Adipose tissue (tissue), 3 donors: Measurements from ENCODE around the gene MIEF2. TPM values are rescaled to one million over a fixed set of nuclear protein-coding genes. Genes with fewer than 3 reads are reported as not detected.
A peak's percentile ranks its signal among the peaks of the same experiment; 100 is the strongest.
"Not testable (repeated sequence)": the region's sequence is repeated elsewhere in the genome, so short reads cannot be mapped to it uniquely, and the experiment has no call there.

Experiments
- H3K27ac ChIP-seq: one replicate; pipeline ENCODE4 v1.5.1; 2013; ENCODE audit warnings: low read depth, low read length
- WGBS, 3 donors: extraction: QIAGEN DNeasy Blood & Tissue Kit; methylation state at CpG; one replicate each; pipeline ENCODE4 v1.1.7; 2013; 5-methylcytosine and 5-hydroxymethylcytosine counted together
- polyA plus RNA-seq, 3 donors: library from polyadenylated mRNA; stranded (reverse); fragments of 200-250 nt; gene quantifications; one replicate each; pipeline ENCODE4 v1.2.3, GENCODE V29; 2013
- donor health status: healthy with polysubstance abuse.
- donor health status: Bipolar disorder and iron deficiency.
- donor health status: healthy.

The MIEF2 gene, protein sequence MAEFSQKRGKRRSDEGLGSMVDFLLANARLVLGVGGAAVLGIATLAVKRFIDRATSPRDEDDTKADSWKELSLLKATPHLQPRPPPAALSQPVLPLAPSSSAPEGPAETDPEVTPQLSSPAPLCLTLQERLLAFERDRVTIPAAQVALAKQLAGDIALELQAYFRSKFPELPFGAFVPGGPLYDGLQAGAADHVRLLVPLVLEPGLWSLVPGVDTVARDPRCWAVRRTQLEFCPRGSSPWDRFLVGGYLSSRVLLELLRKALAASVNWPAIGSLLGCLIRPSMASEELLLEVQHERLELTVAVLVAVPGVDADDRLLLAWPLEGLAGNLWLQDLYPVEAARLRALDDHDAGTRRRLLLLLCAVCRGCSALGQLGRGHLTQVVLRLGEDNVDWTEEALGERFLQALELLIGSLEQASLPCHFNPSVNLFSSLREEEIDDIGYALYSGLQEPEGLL
- 1 to 10 TPM; 2.2 to 8.5 (median 3.0) TPM for polyA plus RNA-seq

DNA sequence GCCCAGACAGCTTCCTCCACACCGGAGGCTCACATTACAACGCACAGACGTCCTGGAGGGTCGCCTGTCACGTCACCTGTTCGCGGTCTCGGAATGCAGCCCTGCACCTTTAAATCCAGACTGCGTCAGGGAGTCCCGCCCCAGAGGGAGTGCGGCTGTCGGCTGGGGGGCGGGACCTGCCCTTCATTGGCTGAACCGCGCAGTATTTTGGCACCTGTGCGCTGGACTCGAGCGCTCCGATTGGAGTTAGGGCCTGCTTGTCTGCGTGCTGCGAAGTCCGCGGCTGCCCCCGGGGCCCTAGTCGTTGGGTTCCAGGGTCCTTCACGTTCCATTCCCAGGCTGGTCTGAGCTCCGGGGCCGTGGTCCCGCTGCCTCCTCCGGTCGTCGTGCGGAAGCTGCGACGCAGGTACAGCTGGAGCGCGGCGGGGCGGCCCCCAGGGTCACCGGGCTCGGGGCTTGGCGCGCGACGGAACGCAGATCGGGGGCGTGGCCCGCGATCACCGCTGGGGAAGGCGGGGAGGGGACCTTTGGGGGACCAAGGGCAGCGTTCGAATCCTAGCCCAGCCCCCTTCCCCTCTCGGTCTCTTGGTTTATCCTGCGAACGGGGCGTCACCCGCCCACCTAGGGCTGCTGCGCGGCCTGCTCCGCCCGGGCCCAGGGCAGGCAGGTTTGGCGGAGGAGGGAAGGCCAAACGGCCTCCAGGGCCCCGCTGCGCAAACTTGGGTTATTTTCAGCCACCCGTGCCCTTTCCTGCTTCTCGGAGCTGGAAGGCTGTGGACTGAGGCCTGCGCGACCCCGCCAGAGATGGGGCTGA, at the start of gene MIEF2:
TSS of gene MIEF2 (plus strand) at position 331 of the 814 bp plus-strand sequence. CDS start 2,059 bp downstream, outside the sequence.
- 0 to 1% (median 1%) methylated on average over 69 to 72 of the region's 72 CpGs for WGBS, 3 donors
- H3K27ac ChIP-seq: no peak within 1 kb of the TSS

DNA sequence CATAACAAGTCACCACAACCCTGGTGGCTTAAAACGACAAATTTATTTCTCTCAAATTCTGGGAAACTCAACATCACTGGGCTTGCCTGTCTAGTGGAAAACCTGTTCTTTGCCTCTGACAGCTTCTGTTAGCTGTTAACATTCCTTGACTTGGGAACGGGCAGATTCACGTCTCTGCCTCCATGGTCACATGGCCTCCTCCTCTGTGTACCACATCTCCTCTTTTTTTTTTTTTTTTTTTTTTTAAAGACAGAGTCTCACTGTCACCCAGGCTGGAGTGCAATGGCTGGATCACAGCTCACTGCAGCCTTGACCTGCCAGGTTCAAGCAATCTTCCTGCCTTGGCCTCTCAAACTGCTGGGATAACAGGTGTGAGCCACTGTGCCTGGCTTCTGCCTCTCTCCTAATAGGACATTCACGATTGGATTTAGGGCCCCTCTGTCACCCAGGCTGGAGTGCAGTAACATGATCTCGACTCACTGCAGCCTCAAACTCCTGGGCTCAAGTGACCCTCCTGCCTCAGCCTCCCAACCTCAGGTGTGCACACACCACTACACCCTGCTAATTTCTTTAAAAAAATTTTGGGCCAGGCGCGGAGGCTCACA, 46.7 kb upstream of the MIEF2 start:
- no peak overlapping the region for H3K27ac ChIP-seq
- 71 to 79% (median 77%) methylated on average over 7 of the region's 7 CpGs for WGBS, 3 donors

DNA sequence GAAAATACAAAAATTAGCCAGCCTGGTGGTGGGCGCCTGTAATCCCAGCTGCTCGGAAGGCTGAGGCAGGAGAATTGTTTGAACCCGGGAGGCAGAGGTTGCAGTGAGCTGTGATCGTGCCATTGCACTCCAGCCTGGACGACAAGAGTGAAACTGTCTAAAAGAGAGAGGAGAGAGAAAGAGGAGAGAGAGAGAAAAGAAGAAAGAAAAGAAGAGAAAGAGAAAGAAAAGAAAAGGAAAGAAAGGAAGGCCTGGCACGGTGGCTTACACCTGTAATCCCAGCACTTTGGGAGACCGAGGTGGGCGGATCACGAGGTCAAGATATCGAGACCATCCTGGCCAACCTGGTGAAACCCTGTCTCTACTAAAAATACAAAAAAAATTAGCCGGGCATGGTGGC, 43.6 kb upstream of the MIEF2 start:
- not testable (repeated sequence) for H3K27ac ChIP-seq
- 79 to 89% (median 85%) methylated on average over 11 of the region's 11 CpGs for WGBS, 3 donors

DNA sequence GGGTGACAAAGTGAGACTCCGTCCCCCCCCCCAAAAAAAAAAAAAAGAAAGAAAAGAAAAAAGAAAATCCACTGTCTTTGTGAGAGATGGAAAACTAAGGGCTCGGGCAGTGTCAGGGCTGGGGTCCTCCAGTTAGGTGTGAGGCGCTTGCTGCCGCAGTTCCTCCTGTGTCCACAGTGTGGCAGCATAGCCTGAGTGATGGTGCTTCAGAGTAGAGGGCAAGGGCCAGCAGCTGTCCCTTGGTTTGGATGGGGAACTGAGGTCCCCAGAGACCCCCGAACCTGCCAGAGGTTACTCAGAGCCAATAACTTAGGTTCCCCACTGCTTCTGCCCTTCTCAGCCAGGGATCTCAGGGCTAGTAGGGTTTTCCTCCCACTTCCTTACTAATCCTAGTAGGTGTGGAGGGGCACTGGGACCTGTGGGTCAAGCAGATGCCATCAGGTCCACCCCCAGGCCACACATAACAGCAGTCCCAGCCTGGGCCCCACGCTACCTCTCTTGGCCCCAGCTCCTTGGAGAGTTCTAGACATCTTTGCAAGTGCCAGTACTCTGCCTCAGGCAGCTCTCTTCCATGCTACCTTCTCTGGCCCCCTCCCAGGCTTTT, 42.9 kb upstream of the MIEF2 start:
- 11 to 12% (median 12%) methylated on average over 5 to 6 of the region's 6 CpGs for WGBS, 3 donors

DNA sequence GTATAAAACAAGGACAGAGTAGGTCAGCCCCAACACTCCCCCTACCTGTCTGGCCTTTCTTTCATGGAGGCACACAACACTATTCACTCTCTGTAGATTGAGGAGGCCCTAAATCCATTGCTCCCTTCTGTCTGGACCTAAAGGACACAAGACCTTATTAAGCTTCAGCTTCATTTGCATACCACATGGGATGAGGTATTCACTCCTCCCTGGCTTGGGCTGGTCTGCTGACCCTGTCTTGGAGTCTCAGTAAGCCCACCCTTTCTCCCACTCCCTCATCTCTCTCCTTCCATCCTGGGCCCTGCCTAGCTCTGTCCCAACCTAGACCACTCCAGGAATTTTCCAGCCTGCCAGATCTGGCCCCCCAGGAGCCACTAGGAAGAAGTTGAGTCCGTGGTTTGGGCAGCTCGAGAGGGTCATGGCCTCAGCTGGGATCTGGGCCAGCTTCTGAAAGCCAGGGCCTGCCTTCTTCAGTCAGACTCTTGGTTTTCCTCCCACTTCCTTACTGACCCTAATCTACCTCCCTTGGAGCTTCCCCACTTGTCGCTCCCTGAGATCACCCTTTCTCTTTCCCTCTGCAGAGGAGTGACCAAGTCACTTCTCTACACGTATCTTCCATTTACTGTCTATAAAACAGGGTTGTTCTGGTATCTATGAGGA, 41.6 kb upstream of the MIEF2 start:
- H3K27ac ChIP-seq: no peak overlapping the region
- WGBS, 3 donors: 18 to 65% (median 30%) methylated on average over 4 of the region's 4 CpGs

More for the DNA sequence above, 42.9 kb upstream of the MIEF2 start:
- H3K27ac ChIP-seq: no peak overlapping the region

DNA sequence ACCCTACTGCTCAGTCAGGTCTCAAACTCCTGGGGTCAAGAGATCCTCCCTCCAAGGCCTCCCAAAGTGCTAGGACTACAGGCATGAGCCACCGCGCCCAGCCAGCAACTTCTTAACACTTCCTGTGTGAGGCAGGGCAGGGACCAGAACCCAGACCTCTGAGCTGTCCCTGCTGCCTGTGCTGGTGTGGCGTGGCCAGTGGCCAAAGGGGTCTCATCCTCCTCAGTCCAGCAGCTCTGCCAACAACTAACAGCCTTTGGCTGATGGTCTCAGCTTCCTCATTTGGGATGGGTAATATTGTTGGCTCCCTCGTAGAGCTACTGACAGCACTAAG, 36.4 kb upstream of the MIEF2 start:
- H3K27ac ChIP-seq: peak overlapping the region; percentile 8
- WGBS, 3 donors: 72 to 86% (median 72%) methylated on average over 4 of the region's 4 CpGs

DNA sequence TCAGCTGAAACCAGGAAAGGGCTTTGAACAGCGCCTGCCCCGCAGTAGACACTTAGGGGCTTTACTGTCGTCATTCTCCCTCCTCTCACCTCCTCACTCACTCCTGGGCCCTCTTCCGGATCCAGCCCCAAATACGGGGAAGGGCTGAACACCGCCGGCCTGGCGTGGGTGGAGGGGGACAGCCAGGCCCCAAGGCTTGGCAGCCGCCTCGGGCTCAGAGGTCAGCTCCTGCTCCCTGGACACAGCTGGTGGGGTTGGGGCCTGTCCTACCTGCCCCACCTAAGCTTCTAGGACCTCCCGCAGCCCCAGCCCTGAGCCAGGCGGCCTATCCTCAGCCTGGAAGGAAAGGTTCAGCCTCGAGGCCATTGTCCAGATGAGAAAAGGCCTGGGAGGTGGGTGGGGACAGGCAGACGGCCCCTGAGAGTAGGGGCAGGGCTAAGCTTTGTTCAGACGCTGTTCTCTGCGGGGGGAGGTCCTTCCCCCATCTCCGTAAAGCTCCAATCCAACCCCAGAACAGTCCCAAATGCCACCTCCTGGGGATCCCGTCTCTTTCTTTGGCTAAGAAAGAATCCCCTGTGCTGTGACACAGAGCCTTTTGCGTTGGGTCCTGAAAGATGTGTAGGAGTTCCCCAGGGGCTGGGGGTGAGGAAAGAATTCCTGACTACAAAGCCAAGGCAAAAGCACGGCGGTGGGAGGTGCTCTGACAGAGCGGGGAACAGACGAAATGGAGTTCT, 35.9 kb upstream of the MIEF2 start:
- peak overlapping the region; percentile 8 for H3K27ac ChIP-seq
- 42 to 55% (median 52%) methylated on average over 23 of the region's 23 CpGs for whole genome bisulfite sequencing, 3 donors

DNA sequence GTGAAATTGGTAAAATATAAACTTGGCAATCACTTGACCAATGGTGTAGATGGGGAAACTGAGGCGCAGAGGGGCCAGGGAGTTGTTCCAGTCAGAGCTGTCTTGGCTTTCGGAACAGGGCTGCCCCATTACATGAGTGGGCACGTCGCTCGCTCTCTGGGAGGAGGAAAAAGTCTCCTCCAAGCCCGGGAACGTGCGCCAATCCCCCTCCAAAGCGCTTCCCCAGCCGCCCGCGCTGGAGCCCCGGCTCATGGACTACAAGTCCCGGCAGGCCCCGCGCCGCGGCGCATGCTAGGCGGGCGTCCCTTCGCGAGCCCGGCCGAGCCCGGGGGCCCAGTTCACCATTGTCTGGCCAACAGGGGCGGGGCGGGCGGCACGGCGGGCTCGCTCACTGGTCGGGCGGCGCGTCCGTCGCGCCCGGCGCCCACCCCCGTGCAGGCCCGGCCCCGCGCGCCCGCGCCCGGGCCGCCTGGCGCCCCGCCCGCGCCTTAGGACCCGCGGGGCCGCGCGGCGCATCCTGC, 35.3 kb upstream of the MIEF2 start, which contains the start of gene LLGL1:
TSS of gene LLGL1 (plus strand) at position 515 of the 521 bp plus-strand sequence. CDS start 48 bp downstream, outside the sequence.
- 1% methylated on average over 56 to 60 of the region's 60 CpGs for WGBS, 3 donors
- no peak within 1 kb of the TSS for H3K27ac ChIP-seq

DNA sequence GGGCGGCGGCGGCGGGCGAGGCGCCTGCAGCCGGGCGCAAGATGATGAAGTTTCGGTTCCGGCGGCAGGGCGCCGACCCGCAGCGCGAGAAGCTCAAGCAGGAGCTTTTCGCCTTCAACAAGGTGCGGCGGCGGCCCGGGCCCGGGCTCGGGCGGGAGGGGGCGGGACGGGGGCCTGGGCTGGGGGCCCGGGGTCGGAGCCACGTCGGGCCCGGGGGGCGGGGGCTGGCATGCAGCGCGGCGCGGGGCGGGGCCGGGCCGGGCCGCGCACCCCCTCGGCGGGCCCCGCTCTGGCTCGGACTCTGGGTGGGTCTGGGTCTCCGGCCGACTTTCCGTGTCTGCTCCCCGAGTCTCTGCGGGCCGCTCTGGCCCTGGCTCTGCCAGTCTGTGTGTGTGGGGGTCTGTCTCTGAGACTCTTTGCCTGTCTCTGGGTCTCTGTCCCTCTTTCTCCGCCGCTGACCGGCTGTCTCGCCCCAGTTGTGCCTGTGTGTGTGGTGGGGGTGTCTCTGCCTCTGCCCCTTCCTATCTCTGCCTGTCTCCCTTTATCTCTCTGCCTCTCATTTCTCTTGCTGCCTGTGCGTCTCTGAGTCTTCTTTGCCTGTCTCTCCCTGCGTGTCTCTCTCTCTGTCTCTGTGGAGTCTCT, 34.7 kb upstream of the MIEF2 start:
- H3K27ac ChIP-seq: no peak overlapping the region
- WGBS, 3 donors: 0 to 2% (median 0%) methylated on average over 43 to 57 of the region's 57 CpGs

DNA sequence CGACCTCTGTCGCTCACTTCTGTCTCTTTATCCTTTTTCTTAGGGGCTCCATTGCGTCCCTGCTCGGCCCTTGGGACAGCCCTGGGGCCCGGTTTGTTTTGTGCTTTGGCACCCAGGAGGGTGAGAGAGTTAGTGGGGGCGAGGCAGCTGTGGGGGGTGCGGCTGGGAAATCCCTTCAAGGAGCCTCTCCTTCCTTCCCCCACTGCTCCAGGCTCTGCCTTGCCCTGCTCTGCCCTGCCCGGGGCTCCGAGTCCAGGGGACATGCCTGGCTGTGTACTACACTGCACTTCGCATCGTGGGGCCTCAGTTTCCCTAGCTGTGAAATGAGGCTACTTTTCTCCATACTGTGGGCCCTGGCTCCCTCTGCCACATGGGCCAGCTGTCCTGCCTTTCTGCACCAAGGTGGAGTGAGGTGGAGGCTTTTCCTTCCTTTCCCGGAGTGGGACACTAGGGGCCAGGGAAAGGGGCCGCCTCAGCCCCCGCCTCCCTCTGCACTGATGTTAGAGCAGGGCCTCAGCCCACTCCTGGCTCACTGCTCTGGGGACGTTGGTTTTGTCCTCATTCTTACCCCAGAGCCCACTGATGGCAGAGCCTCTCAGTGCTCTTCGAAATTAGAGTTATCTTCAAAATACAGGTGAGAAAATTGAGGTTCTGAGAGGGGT, 34.0 kb upstream of the MIEF2 start:
- no peak overlapping the region for H3K27ac ChIP-seq
- WGBS, 3 donors: 21 to 38% (median 28%) methylated on average over 16 of the region's 16 CpGs

DNA sequence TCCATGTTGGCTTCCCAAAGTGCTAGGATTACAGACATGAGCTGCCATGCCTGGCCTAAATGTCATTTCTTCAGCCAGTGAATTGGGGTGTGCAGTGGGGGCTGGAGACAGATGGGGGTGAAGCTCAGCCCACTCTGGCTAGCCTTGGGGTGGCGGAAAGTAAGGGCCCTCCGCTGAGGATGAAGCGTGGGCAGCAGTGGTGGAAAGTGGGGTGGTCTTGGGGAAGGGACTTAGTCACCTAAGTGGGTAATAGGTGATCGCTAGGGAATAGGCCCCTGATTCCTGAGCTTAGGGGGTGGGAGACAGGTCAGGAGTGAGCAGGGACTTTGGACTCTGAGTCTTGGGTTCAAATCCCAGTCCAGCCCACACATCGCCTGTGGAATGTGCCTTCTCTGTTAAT, 32.8 kb upstream of the MIEF2 start:
- H3K27ac ChIP-seq: no peak overlapping the region
- WGBS, 3 donors: 97 to 99% (median 98%) methylated on average over 5 of the region's 5 CpGs

DNA sequence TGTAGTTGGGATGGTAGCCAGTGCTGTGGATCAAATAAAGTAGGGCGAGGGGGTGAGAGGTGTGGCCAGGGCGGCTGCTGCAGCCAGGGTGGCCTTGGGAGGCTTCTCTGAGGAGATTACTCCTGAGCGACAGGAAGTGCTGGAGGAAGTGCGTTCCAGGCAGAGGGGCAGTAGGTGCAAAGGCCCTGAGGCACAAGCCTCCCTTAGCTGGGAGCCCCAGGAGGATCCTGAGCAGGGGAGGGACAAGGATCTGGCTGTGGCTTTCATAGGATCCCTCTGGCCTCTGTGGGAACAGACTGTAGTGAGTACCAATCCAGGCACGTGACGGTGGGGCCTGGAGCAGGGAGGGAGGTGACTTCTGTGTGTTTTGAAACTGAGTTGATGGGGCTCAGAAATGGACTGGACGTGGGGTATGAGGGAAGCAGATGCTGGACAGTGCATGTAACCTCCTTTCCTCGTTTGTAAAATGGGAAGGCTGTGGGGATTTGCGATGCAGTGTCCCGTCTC, 32.2 kb upstream of the MIEF2 start:
- WGBS, 3 donors: 86 to 91% (median 90%) methylated on average over 10 of the region's 10 CpGs
- H3K27ac ChIP-seq: no peak overlapping the region

DNA sequence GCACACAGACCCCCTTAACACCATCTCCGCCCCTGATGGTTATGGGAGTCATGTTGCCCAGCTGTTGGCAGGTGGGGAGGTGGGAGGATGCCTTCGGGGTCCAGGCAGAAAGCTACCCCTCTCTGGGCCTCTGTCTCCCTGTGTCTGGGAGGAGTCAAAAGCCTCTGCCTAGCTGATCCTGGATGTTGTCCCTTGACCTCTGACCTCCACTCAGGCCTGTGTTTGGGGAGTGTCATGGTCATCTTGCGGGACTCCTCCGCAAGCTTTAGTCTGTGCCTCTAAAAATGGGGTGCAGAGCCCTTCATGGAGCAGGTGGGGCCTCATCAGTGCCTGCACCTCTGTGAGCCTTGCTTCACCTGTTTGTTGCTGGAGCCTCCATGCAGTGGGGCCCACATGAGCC, 31.2 kb upstream of the MIEF2 start:
- 81 to 86% (median 82%) methylated on average over 4 of the region's 4 CpGs for WGBS, 3 donors
- H3K27ac ChIP-seq: no peak overlapping the region

DNA sequence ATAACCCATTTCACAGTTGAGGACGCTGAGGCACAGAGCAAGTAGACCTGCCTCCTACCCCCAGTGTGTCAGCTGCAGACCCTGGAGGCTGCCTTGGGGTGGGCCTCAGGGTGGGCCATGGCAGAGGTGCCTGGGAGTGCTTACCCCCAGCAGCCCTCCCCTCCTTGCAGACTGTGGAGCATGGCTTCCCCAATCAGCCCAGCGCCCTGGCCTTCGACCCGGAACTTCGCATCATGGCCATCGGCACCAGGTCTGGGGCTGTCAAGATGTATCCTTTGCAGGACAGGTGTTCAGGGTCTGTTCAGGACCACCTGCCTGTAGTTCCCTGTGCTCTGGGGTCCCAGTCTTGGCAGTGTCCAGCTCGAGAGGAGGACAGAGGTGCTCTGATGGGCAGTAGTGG, 30.7 kb upstream of the MIEF2 start:
- H3K27ac ChIP-seq: no peak overlapping the region
- WGBS, 3 donors: 93 to 95% (median 95%) methylated on average over 7 of the region's 7 CpGs

DNA sequence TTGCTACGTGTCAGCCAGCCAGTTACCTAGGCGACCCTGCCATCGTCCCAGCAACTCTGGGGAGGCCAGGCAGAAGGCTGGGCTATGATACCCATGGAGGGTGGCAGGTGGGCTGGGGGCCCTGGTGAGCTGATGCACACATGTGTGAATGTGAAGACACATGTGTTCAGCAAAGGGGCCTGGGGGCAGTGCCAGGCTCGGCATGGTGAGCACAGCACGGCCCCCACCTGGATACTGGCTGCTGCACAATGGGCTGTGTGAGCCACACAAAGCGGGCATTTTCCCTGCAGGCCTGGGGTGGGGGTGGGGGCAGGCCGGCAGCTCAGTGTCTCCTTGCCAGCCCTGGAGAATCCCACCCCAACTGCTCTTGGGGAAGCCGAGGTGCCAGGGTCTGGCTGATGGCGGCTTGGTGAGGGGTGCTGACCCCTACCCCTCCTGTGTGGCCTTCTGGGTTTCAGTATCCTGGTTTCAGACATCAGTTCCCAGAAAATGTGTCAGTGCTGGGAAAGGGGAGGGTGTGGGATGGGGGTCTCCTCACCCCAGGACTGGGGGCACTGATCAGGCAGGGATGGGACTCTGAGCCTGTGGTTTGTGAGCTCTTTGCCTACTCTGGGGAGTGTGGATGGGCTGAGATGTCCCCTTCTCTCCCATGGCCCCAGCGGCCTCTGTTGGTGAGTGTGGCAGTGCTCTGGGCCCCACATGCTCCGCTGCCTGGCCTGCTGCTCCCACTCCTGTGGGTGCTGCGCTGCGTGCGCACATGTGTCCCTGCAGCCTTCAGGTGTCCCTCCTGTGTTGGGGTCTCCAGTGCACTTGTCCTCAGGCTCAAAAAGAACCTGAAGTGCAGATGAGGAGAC, 29.9 kb upstream of the MIEF2 start:
- no peak overlapping the region for H3K27ac ChIP-seq
- 83 to 87% (median 85%) methylated on average over 14 of the region's 14 CpGs for WGBS, 3 donors
